HepG2 (cell line): ENCODE data around the gene HOTAIR. TPM values are rescaled to one million over a fixed set of nuclear protein-coding genes. Genes with fewer than 3 reads are reported as not detected.

Experiments used
- ATAC-seq: fragments of 200-7000 bp; cut with Tn5 transposase; 3 replicates; pipeline ENCODE4 v1.9.1; 2020; ENCODE audit warnings: mild to moderate bottlenecking, moderate library complexity
- BruUV-seq: library from RNA; stranded (reverse); fragments of 400-500 nt; replicated peaks from 2 replicates; lab custom pipeline; 2021; lab: Mats Ljungman, UMichigan
- CTCF ChIA-PET: fragments of 300-600 bp; formaldehyde crosslinking; extraction: SDS; loops from one replicate; lab custom pipeline; 2021; ENCODE audit warnings: low total read pairs, inconsistent platforms, low intra/inter-chr PET ratio; lab: Yijun Ruan, JAX
- POLR2A ChIA-PET: fragments of 350-600 bp; sonication (Branson Sonifier 250); formaldehyde crosslinking; loops from one replicate; lab custom pipeline; 2020; ENCODE audit warnings: antibody characterized with exemption, inconsistent platforms; lab: Yijun Ruan, JAX
- DNase-seq: peaks from one replicate; pipeline ENCODE4 v3.0.0-alpha.2; 2015; ENCODE audit warnings: low spot score
- FAIRE-seq: peaks from 3 replicates; lab custom pipeline; 2011; peaks lifted over from hg19 to GRCh38; lab: Jason Lieb, UNC
- H2AFZ ChIP-seq: one replicate; pipeline ENCODE4 v1.6.1; 2011; ENCODE audit warnings: low read length, inconsistent platforms
- H3K27ac ChIP-seq: fragments of 300-600 bp; 3 replicates; pipeline ENCODE4 v1.8.0; 2011; ENCODE audit warnings: mixed run types, mild to moderate bottlenecking, mixed read lengths, low read length, inconsistent platforms; ENCODE audit not compliant: insufficient read depth; ENCODE audit errors: extremely low read length
- H3K27me3 ChIP-seq, 2 experiments: fragments of 200-600 bp in 1 of 2; 2 replicates in 1 of 2; 3 replicates in 1 of 2; pipeline versions ENCODE4 v1.6.0 to v1.8.0; 2011; ENCODE audit warnings: low read length in 2 of 2, mild to moderate bottlenecking in 2 of 2, moderate library complexity in 2 of 2, inconsistent platforms in 1 of 2; ENCODE audit not compliant: insufficient read depth in 2 of 2, control insufficient read depth in 1 of 2
- H3K36me3 ChIP-seq, 2 experiments: fragments of 200-600 bp in 1 of 2; replicated peaks in 1 of 2; 2 replicates in 1 of 2; 3 replicates in 1 of 2; pipeline versions ENCODE4 v1.5.1 to v1.8.0; 2011; ENCODE audit warnings: low read length in 2 of 2, inconsistent platforms in 1 of 2; ENCODE audit not compliant: insufficient read depth in 2 of 2, control insufficient read depth in 1 of 2
- H3K4me1 ChIP-seq: 2 replicates; pipeline ENCODE4 v1.5.1; 2012; ENCODE audit warnings: low read length, inconsistent platforms; ENCODE audit not compliant: insufficient read depth
- H3K4me2 ChIP-seq: 2 replicates; pipeline ENCODE4 v1.6.0; 2011; ENCODE audit warnings: low read depth, low read length, inconsistent platforms
- H3K4me3 ChIP-seq, 3 experiments: fragments of 200-600 bp in 1 of 3; sonication (generic), shearing (Covaris generic) in 1 of 3; replicated peaks in 1 of 3; 2 replicates each; pipeline ENCODE4 v1.5.1; 2011 to 2016; ENCODE audit warnings: low read length in 3 of 3, inconsistent platforms in 2 of 3, low read depth in 2 of 3, mild to moderate bottlenecking in 2 of 3, control low read depth in 1 of 3, mixed read lengths in 1 of 3; ENCODE audit not compliant: insufficient read depth in 1 of 3
- H3K79me2 ChIP-seq: one replicate; pipeline ENCODE4 v1.6.1; 2011; ENCODE audit warnings: low read length, inconsistent platforms; ENCODE audit not compliant: insufficient read depth
- H3K9ac ChIP-seq: 2 replicates; pipeline ENCODE4 v1.6.0; 2011; ENCODE audit warnings: mild to moderate bottlenecking, low read depth, low read length, inconsistent platforms; ENCODE audit not compliant: insufficient read depth
- H3K9me3 ChIP-seq: 2 replicates; pipeline ENCODE4 v1.5.1; 2012; ENCODE audit warnings: mild to moderate bottlenecking, low read length
- H4K20me1 ChIP-seq: 2 replicates; pipeline ENCODE4 v1.6.0; 2011; ENCODE audit warnings: inconsistent platforms, mild to moderate bottlenecking, low read length, moderate library complexity; ENCODE audit not compliant: insufficient read depth
- FOSL2 ChIP-seq: sonication (generic); formaldehyde crosslinking; IDR thresholded peaks from 2 replicates; pipeline ENCODE4 v1.4.0; 2020; ENCODE audit warnings: missing genetic modification reagents
- FOXA3 ChIP-seq: IDR thresholded peaks from 2 replicates; pipeline ENCODE4 v1.6.1; 2016; ENCODE audit warnings: missing genetic modification reagents, missing compliant biosample characterization
- IRF1 ChIP-seq: sonication (generic); formaldehyde crosslinking; IDR thresholded peaks from 2 replicates; pipeline ENCODE4 v1.4.0; 2020; ENCODE audit warnings: low read depth, mild to moderate bottlenecking, missing genetic modification reagents
- NPAS2 ChIP-seq: sonication (generic); formaldehyde crosslinking; IDR thresholded peaks from 2 replicates; pipeline ENCODE4 v1.8.0; 2022; ENCODE audit warnings: mild to moderate bottlenecking, missing genetic modification reagents, borderline replicate concordance
- RBFOX2 ChIP-seq: fragments of 200-400 bp; formaldehyde crosslinking; IDR thresholded peaks from 2 replicates; pipeline ENCODE4 v1.6.1; 2017; ENCODE audit warnings: low read depth, mild to moderate bottlenecking, low read length
- SMYD3 ChIP-seq: sonication (generic); formaldehyde crosslinking; IDR thresholded peaks from 2 replicates; pipeline ENCODE4 v1.8.1; 2023; ENCODE audit warnings: mild to moderate bottlenecking, missing genetic modification reagents
- ZNF737 ChIP-seq: sonication (generic); formaldehyde crosslinking; IDR thresholded peaks from 2 replicates; pipeline ENCODE4 v1.5.0; 2020; ENCODE audit warnings: missing genetic modification reagents, mild to moderate bottlenecking, borderline replicate concordance
- ZZZ3 ChIP-seq: sonication (generic); formaldehyde crosslinking; IDR thresholded peaks from 2 replicates; pipeline ENCODE4 v1.4.0; 2020; ENCODE audit warnings: missing genetic modification reagents, mild to moderate bottlenecking, borderline replicate concordance
- WGBS: methylation state at CpG from one replicate; pipeline ENCODE4 v1.1.6; 2017; ENCODE audit warnings: low lambda C conversion rate; 5-methylcytosine and 5-hydroxymethylcytosine counted together
- in situ Hi-C: cut with HindIII; loops from 2 replicates; pipeline ENCODE4 v1.10.0; 2017; ENCODE audit warnings: low pct_unique_long_range_greater_than_20kb; ENCODE audit not compliant: extremely low pct_ligation_motif_present
- intact Hi-C: fragments of 100-400 bp; cut with micrococcal nuclease; formaldehyde crosslinking; loops from one replicate; pipeline ENCODE4 v1.10.0; 2022; ENCODE audit not compliant: unreplicated experiment
- polyA plus RNA-seq, 8 experiments: library from polyadenylated mRNA; depleted of rRNA in 3 of 8; stranded (reverse) in 7 of 8; unstranded in 1 of 8; fragments of >200 nt; fragmentation: Illumina TruSeq in 4 of 8; extraction: Trizol in 4 of 8; gene quantifications; 2 replicates each; pipeline versions ENCODE4 v1.2.1 to v1.2.3, GENCODE V29; 2011 to 2016; ENCODE audit warnings: low read depth in 4 of 8, missing spikeins in 1 of 8, mixed read lengths in 1 of 8; ENCODE audit not compliant: insufficient read depth in 1 of 8
- total RNA-seq, 5 experiments: library from RNA; depleted of rRNA; stranded (reverse); fragments of >200 nt; fragmentation: Illumina TruSeq; extraction: Trizol; gene quantifications; 2 replicates each; pipeline ENCODE4 v1.2.3, GENCODE V29; 2016; ENCODE audit warnings: low read depth in 1 of 5
- TF ChIP-seq, protein P1 (sequence below): sonication (generic); formaldehyde crosslinking; IDR thresholded peaks from 2 replicates; pipeline ENCODE4 v1.4.0; 2020; ENCODE audit warnings: mild to moderate bottlenecking, low read depth, missing genetic modification reagents

HOTAIR gene
- total and polyA plus RNA-seq, 2 of the 13 experiments (the other 11 are each of a cell fraction or from before 2014, with no cell fraction given) = not detected

DNA sequence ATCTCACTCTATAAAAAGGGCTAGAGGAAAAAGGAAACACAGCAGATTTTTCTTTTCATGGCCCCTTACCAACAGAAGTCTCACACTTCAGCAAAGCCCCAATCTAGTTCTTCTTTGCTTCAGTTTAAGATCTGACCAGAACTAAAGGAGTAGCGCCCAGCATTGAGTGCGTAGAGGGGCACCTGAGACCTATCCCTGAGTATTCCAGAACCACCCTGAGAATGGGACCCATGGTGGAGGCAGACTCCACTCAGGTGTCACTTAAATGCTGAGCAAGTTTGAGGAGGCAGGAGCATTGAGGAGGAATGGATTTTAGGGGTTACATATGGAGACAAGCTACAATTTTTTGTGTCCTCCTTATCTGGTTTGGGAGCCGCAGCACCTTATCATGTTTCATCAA is 3.6 kb downstream of the HOTAIR start (continued):
- TF ChIP-seq RBFOX2 = no peak

- intact Hi-C loops (no loop called here), in situ Hi-C loops (no loop called here)
- TF ChIP-seq FOSL2 (no peak), IRF1 (CRISPR knock-in tag) (no peak), ZZZ3 (CRISPR knock-in tag) (no peak), RBFOX2 (no peak), FOXA3 (no peak), SMYD3 (no peak), ZNF737 (CRISPR knock-in tag) (no peak), NPAS2 (CRISPR knock-in tag) (no peak)
- TF ChIP-seq, protein P1, sequence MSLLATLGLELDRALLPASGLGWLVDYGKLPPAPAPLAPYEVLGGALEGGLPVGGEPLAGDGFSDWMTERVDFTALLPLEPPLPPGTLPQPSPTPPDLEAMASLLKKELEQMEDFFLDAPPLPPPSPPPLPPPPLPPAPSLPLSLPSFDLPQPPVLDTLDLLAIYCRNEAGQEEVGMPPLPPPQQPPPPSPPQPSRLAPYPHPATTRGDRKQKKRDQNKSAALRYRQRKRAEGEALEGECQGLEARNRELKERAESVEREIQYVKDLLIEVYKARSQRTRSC = no peak
- H4K20me1 ChIP-seq = 0 out of 2 replicates have a peak, but pooled peaks cover 2% of the 10 kb centered on the region
- H3K36me3 ChIP-seq = no peaks in the 10 kb centered on the region
- H3K4me2 ChIP-seq = no peak overlapping the region
- BruUV-seq = no TSS peak
- H2AFZ ChIP-seq = no peak overlapping the region
- H3K27ac ChIP-seq = no peak overlapping the region
- FAIRE-seq (no peak), ATAC-seq (no peak), DNase-seq (no peak)
- 2% methylated on average over 3 of the region's 4 CpGs for WGBS
- no peaks in the 10 kb centered on the region for H3K79me2 ChIP-seq
- no peak overlapping the region for H3K4me3 ChIP-seq
- peaks cover 12% of the 10 kb centered on the region; the same call in 1 of the 2 replicates for H3K4me1 ChIP-seq
- no peaks in the 10 kb centered on the region for H3K9me3 ChIP-seq
- ChIA-PET CTCF (no interaction called here), POLR2A (no interaction called here)
- no peak overlapping the region for H3K9ac ChIP-seq
- H3K27me3 ChIP-seq = peaks cover 17 to 97% of the 10 kb centered on the region in 2 experiments
These were observed 4.3 kb downstream of the HOTAIR start for GRCh38 chr12:53970451-53970850.
